SJCRH30 (cell line): Measurements from ENCODE around the gene PIK3C2A. TPM values are rescaled to one million over a fixed set of nuclear protein-coding genes. Genes with fewer than 3 reads are reported as not detected.
"Not testable (repeated sequence)": the region's sequence is repeated elsewhere in the genome, so short reads cannot be mapped to it uniquely, and the experiment has no call there.

Source experiments
- DNase-seq, 2 experiments: peaks; one replicate each; pipeline ENCODE4 v3.0.0-alpha.2; 2015 to 2020
- H3K27ac ChIP-seq: fragments of 250-450 bp; sonication (Bioruptor Pico); 2 replicates; pipeline ENCODE4 v1.5.1; 2020; ENCODE audit warnings: mild to moderate bottlenecking, moderate library complexity
- H3K27me3 ChIP-seq: fragments of 250-450 bp; sonication (Bioruptor Pico); 2 replicates; pipeline ENCODE4 v1.5.1; 2020; ENCODE audit warnings: mild to moderate bottlenecking, moderate library complexity
- H3K36me3 ChIP-seq: fragments of 250-450 bp; sonication (Bioruptor Pico); 2 replicates; pipeline ENCODE4 v1.5.1; 2020; ENCODE audit warnings: mild to moderate bottlenecking, moderate library complexity
- H3K4me1 ChIP-seq: fragments of 250-450 bp; sonication (Bioruptor Pico); 2 replicates; pipeline ENCODE4 v1.5.1; 2020; ENCODE audit warnings: mild to moderate bottlenecking, moderate library complexity
- H3K4me3 ChIP-seq: fragments of 250-450 bp; sonication (Bioruptor Pico); 2 replicates; pipeline ENCODE4 v1.5.1; 2020; ENCODE audit warnings: mild to moderate bottlenecking, moderate library complexity
- H3K9me3 ChIP-seq: fragments of 250-450 bp; sonication (Bioruptor Pico); replicated peaks from 2 replicates; pipeline ENCODE4 v1.5.1; 2020; ENCODE audit warnings: mild to moderate bottlenecking, moderate library complexity
- total RNA-seq: library from RNA; depleted of rRNA; stranded (reverse); fragments of >200 nt; shearing (Covaris generic); gene quantifications from 2 replicates; pipeline ENCODE4 v1.2.3, GENCODE V29; 2014

The PIK3C2A gene
- total RNA-seq, 1 experiment from 2014 or later = 64.3 TPM

- Histone ChIP-seq H3K4me3 (no peak overlapping the region), H3K27me3 (no peaks in the 10 kb centered on the region), H3K36me3 (no peaks in the 10 kb centered on the region), H3K27ac (no peak overlapping the region), H3K9me3 (no peaks in the 10 kb centered on the region), H3K4me1 (peaks cover 9% of the 10 kb centered on the region)
- no peak for DNase-seq
Measured at GRCh38 chr11:17229481-17230152, 21.8 kb upstream of the PIK3C2A start.

- not testable (repeated sequence) for H3K27ac ChIP-seq
Measured at GRCh38 chr11:17228186-17228925, 20.6 kb upstream of the PIK3C2A start.

GRCh38 chr11:17224727-17225126 is 16.9 kb upstream of the PIK3C2A start:
- no peaks in the 10 kb centered on the region for H3K4me1 ChIP-seq
- no peak overlapping the region for H3K27ac ChIP-seq
- H3K27me3 ChIP-seq = no peaks in the 10 kb centered on the region
- no peaks in the 10 kb centered on the region for H3K9me3 ChIP-seq
- no peak for DNase-seq
- H3K4me3 ChIP-seq = no peak overlapping the region
- H3K36me3 ChIP-seq = no peaks in the 10 kb centered on the region

More at GRCh38 chr11:17228186-17228925, 20.6 kb upstream of the PIK3C2A start:
- not testable (repeated sequence) for H3K27me3 ChIP-seq, DNase-seq, H3K4me3 ChIP-seq, H3K4me1 ChIP-seq, H3K36me3 ChIP-seq, H3K9me3 ChIP-seq

- Histone ChIP-seq H3K36me3 (no peaks in the 10 kb centered on the region), H3K9me3 (no peaks in the 10 kb centered on the region), H3K27ac (no peak overlapping the region), H3K4me3 (no peak overlapping the region), H3K27me3 (no peaks in the 10 kb centered on the region), H3K4me1 (no peaks in the 10 kb centered on the region)
- DNase-seq = no peak
Measured at GRCh38 chr11:17221968-17222367, 14.2 kb upstream of the PIK3C2A start.

- Histone ChIP-seq H3K4me3 (no peak overlapping the region), H3K27me3 (no peaks in the 10 kb centered on the region), H3K27ac (no peak overlapping the region), H3K36me3 (no peaks in the 10 kb centered on the region), H3K9me3 (peaks cover 8% of the 10 kb centered on the region), H3K4me1 (no peaks in the 10 kb centered on the region)
- DNase-seq = no peak
Measured at GRCh38 chr11:17219016-17219415, 11.2 kb upstream of the PIK3C2A start.

- Histone ChIP-seq H3K9me3 (peaks cover 8% of the 10 kb centered on the region), H3K36me3 (no peaks in the 10 kb centered on the region), H3K4me3 (no peak overlapping the region), H3K27me3 (no peaks in the 10 kb centered on the region), H3K4me1 (no peaks in the 10 kb centered on the region), H3K27ac (no peak overlapping the region)
- no peak for DNase-seq
Measured at GRCh38 chr11:17218403-17218802, 10.6 kb upstream of the PIK3C2A start.

GRCh38 chr11:17217401-17217800 is 9.6 kb upstream of the PIK3C2A start:
- H3K9me3 ChIP-seq = peaks cover 8% of the 10 kb centered on the region
- no peak overlapping the region for H3K27ac ChIP-seq
- DNase-seq = no peak
- H3K27me3 ChIP-seq = no peaks in the 10 kb centered on the region
- H3K4me1 ChIP-seq = no peaks in the 10 kb centered on the region
- no peak overlapping the region for H3K4me3 ChIP-seq
- H3K36me3 ChIP-seq = no peaks in the 10 kb centered on the region

GRCh38 chr11:17214338-17214737 is 6.6 kb upstream of the PIK3C2A start:
- H3K36me3 ChIP-seq = no peaks in the 10 kb centered on the region
- H3K27me3 ChIP-seq = no peaks in the 10 kb centered on the region
- no peaks in the 10 kb centered on the region; the same call in 1 of the 2 replicates for H3K4me1 ChIP-seq
- H3K27ac ChIP-seq = no peak overlapping the region
- H3K4me3 ChIP-seq = no peak overlapping the region
- DNase-seq = no peak
- peaks cover 8% of the 10 kb centered on the region for H3K9me3 ChIP-seq

- no peak for DNase-seq
- no peak overlapping the region for H3K27ac ChIP-seq
- H3K9me3 ChIP-seq = peaks cover 8% of the 10 kb centered on the region
- H3K4me3 ChIP-seq = no peak overlapping the region
- no peaks in the 10 kb centered on the region for H3K36me3 ChIP-seq
- H3K4me1 ChIP-seq = no peaks in the 10 kb centered on the region; the same call in 1 of the 2 replicates
- H3K27me3 ChIP-seq = no peaks in the 10 kb centered on the region
Measured at GRCh38 chr11:17211286-17211685, 3.5 kb upstream of the PIK3C2A start.

- H3K4me1 ChIP-seq = no peaks in the 10 kb centered on the region; the same call in 1 of the 2 replicates
- peaks cover 3% of the 10 kb centered on the region; the same call in 1 of the 2 replicates for H3K36me3 ChIP-seq
- H3K27ac ChIP-seq = no peak overlapping the region; the same call in 1 of the 2 replicates
- no peak overlapping the region for H3K4me3 ChIP-seq
- no peaks in the 10 kb centered on the region for H3K27me3 ChIP-seq
- H3K9me3 ChIP-seq = peaks cover 8% of the 10 kb centered on the region
- no peak for DNase-seq
Measured at GRCh38 chr11:17209939-17210245, 2.1 kb upstream of the PIK3C2A start.

GRCh38 chr11:17208257-17208999 is 642 bp upstream of the PIK3C2A start:
- Histone ChIP-seq H3K4me1 (no peaks in the 10 kb centered on the region; the same call in 1 of the 2 replicates), H3K27me3 (no peaks in the 10 kb centered on the region), H3K4me3 (peak overlapping the region; percentile 71), H3K36me3 (peaks cover 3% of the 10 kb centered on the region; the same call in 1 of the 2 replicates), H3K9me3 (no peaks in the 10 kb centered on the region), H3K27ac (peak overlapping the region; percentile 84)
- peak; percentile 74 to 80 for DNase-seq

GRCh38 chr11:17206463-17206862 is 1.3 kb downstream of the PIK3C2A start:
- H3K27ac ChIP-seq = no peak overlapping the region
- H3K4me3 ChIP-seq = peak overlapping the region; percentile 71
- DNase-seq = no peak
- no peaks in the 10 kb centered on the region for H3K9me3 ChIP-seq
- no peaks in the 10 kb centered on the region for H3K27me3 ChIP-seq
- no peaks in the 10 kb centered on the region; the same call in 1 of the 2 replicates for H3K4me1 ChIP-seq
- peaks cover 3% of the 10 kb centered on the region; the same call in 1 of the 2 replicates for H3K36me3 ChIP-seq

- Histone ChIP-seq H3K9me3 (no peaks in the 10 kb centered on the region), H3K27me3 (no peaks in the 10 kb centered on the region), H3K36me3 (peaks cover 20% of the 10 kb centered on the region), H3K27ac (no peak overlapping the region), H3K4me3 (no peak overlapping the region), H3K4me1 (no peaks in the 10 kb centered on the region)
- no peak for DNase-seq
Measured at GRCh38 chr11:17197431-17197898, 10.3 kb downstream of the PIK3C2A start.

- DNase-seq = no peak
- no peaks in the 10 kb centered on the region for H3K4me1 ChIP-seq
- H3K9me3 ChIP-seq = no peaks in the 10 kb centered on the region
- no peak overlapping the region for H3K27ac ChIP-seq
- H3K4me3 ChIP-seq = no peak overlapping the region
- H3K27me3 ChIP-seq = no peaks in the 10 kb centered on the region
- H3K36me3 ChIP-seq = peaks cover 20% of the 10 kb centered on the region
Measured at GRCh38 chr11:17188675-17189074, 19.1 kb downstream of the PIK3C2A start.
